GM21390 (cell line): ENCODE measurements around the gene TREM1.
"Not testable (repeated sequence)": the region's sequence is repeated elsewhere in the genome, so short reads cannot be mapped to it uniquely, and the experiment has no call there.

Source experiments
- ATAC-seq: cut with Tn5 transposase; IDR thresholded peaks from one replicate; pipeline ENCODE4 v1.9.1; 2021; ENCODE audit not compliant: unreplicated experiment

Gene TREM1

GRCh38 chr6:41297248-41297647 lies 10.8 kb upstream of the TREM1 start:
- not testable (repeated sequence) for ATAC-seq

- ATAC-seq = no peak
These were observed 7.9 kb upstream of the TREM1 start for GRCh38 chr6:41294214-41294872.

- no peak for ATAC-seq
These were observed 5.2 kb upstream of the TREM1 start for GRCh38 chr6:41291717-41292116.

- no peak for ATAC-seq
These were observed 3.3 kb upstream of the TREM1 start for GRCh38 chr6:41289815-41290214.

- ATAC-seq = no peak
These were observed 2.3 kb upstream of the TREM1 start for GRCh38 chr6:41288754-41289129.

- peak; percentile 64 for ATAC-seq
These were observed 1.7 kb upstream of the TREM1 start for GRCh38 chr6:41288030-41288753.

- ATAC-seq = no peak
These were observed 1.8 kb downstream of the TREM1 start for GRCh38 chr6:41284726-41285125.

- no peak for ATAC-seq
These were observed 2.9 kb downstream of the TREM1 start for GRCh38 chr6:41283600-41283999.

- no peak for ATAC-seq
These were observed 6.0 kb downstream of the TREM1 start for GRCh38 chr6:41280381-41281057.

GRCh38 chr6:41278699-41279405 lies 7.6 kb downstream of the TREM1 start:
- no peak for ATAC-seq

- no peak for ATAC-seq
These were observed 8.9 kb downstream of the TREM1 start for GRCh38 chr6:41277605-41278004.

GRCh38 chr6:41275489-41275888 lies 11.0 kb downstream of the TREM1 start:
- no peak for ATAC-seq

GRCh38 chr6:41274256-41274655 lies 12.2 kb downstream of the TREM1 start:
- no peak for ATAC-seq

- ATAC-seq = no peak
These were observed 12.8 kb downstream of the TREM1 start for GRCh38 chr6:41273714-41274113.

- ATAC-seq = no peak
These were observed 13.8 kb downstream of the TREM1 start for GRCh38 chr6:41272591-41273240.

- ATAC-seq = no peak
These were observed 14.5 kb downstream of the TREM1 start for GRCh38 chr6:41271901-41272395.

- no peak for ATAC-seq
These were observed 16.8 kb downstream of the TREM1 start for GRCh38 chr6:41269716-41270115.

GRCh38 chr6:41269166-41269565 lies 17.3 kb downstream of the TREM1 start:
- ATAC-seq = no peak

GRCh38 chr6:41268478-41268877 lies 18.0 kb downstream of the TREM1 start:
- no peak for ATAC-seq

GRCh38 chr6:41266541-41266940 lies 19.9 kb downstream of the TREM1 start:
- no peak for ATAC-seq

GRCh38 chr6:41263267-41263666 lies 23.2 kb downstream of the TREM1 start:
- ATAC-seq = no peak
